GM10847 (cell line): ENCODE measurements around the gene VDAC2.

Experiments
- POLR2A ChIP-seq: IDR thresholded peaks from 2 replicates; pipeline ENCODE4 v1.6.1; 2011; ENCODE audit not compliant: insufficient read length; ENCODE audit errors: extremely low read depth

The VDAC2 gene

GRCh38 chr10:75191821-75192568 lies 18.6 kb upstream of the VDAC2 start:
- TF ChIP-seq POLR2A = no peak

- TF ChIP-seq POLR2A = no peak
Observed at GRCh38 chr10:75195035-75195763, 15.4 kb upstream of the VDAC2 start.

- no peak for TF ChIP-seq POLR2A
Observed at GRCh38 chr10:75197066-75197465, 13.5 kb upstream of the VDAC2 start.

GRCh38 chr10:75197906-75198305 lies 12.7 kb upstream of the VDAC2 start:
- no peak for TF ChIP-seq POLR2A

GRCh38 chr10:75201793-75202307 lies 8.7 kb upstream of the VDAC2 start:
- TF ChIP-seq POLR2A = no peak

GRCh38 chr10:75202321-75203045 lies 8.1 kb upstream of the VDAC2 start:
- no peak for TF ChIP-seq POLR2A

- no peak for TF ChIP-seq POLR2A
Observed at GRCh38 chr10:75203724-75204123, 6.9 kb upstream of the VDAC2 start.

- TF ChIP-seq POLR2A = no peak
Observed at GRCh38 chr10:75205908-75206307, 4.7 kb upstream of the VDAC2 start.

- no peak for TF ChIP-seq POLR2A
Observed at GRCh38 chr10:75207079-75207856, 3.3 kb upstream of the VDAC2 start.

GRCh38 chr10:75207857-75208144 lies 2.8 kb upstream of the VDAC2 start:
- TF ChIP-seq POLR2A = no peak

GRCh38 chr10:75208181-75208580 lies 2.4 kb upstream of the VDAC2 start:
- no peak for TF ChIP-seq POLR2A

- TF ChIP-seq POLR2A = no peak
Observed at GRCh38 chr10:75209086-75209920, 1.3 kb upstream of the VDAC2 start.

GRCh38 chr10:75209921-75210281 lies 695 bp upstream of the VDAC2 start:
- peak; percentile 50 for TF ChIP-seq POLR2A

- no peak for TF ChIP-seq POLR2A
Observed at GRCh38 chr10:75211007-75211691, 553 bp downstream of the VDAC2 start.
